ENCODE measurements around the gene AUTS2.

The AUTS2 gene

GRCh38 chr7:69818636-69819332, 220.5 kb downstream of the AUTS2 start:
- DNase-seq (ENCODE audit: low read depth in 2 of 2), result no peak

DNA sequence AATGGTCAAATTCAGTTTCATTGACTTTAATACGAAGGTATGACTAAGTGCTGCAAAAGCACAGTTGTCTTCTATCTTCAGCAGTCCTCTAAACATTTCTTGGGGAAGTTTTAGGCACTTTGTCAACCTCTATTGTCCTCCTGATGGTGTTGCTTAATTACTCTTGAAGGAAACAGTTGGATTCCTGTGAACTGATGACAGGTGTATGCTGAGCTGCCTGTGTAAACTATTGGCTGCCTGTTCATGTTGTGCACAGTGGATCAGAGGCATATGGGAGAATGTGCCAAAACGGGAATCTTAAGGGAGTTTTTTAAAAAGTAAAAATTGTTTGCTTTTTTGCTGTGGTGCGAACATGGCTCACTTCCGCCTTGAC, 221.0 kb downstream of the AUTS2 start:
- DNase-seq (ENCODE audit: low read depth in 2 of 2), result no peak

DNA sequence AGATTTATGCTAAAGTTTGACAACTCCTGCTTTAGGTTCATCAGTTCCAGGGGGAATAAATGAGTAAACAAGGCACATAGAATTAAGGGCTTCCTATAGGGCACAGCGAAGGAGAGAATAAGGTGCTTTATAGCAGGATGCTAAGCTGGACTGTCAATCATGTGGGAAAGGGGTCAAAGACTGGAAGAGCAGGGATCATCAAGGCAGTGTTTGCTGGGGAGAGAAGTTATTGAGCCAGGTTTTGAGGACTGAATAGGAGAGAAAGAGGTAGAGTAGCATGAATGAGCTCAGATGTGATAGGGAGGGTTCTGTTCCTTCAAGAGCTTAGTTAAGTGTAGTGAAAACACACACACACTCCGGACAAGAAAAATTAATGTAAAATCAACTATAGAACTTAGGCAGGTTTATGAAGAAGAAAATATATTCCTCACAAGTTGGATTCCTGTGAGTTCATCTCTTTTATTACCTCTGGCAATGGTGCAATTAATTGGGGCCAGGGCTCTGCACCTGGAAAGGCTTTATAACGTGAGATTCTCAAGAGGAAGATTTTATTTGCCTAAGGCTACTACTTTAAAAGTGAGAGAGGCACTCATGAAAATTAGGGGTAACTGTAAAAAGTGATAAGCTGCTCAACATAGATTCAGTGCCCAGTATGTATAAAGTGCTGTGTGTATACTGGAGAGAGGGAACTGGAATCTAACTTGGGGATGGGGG, 222.4 kb downstream of the AUTS2 start:
- DNase-seq (ENCODE audit: low read depth in 2 of 2), result no peak

DNA sequence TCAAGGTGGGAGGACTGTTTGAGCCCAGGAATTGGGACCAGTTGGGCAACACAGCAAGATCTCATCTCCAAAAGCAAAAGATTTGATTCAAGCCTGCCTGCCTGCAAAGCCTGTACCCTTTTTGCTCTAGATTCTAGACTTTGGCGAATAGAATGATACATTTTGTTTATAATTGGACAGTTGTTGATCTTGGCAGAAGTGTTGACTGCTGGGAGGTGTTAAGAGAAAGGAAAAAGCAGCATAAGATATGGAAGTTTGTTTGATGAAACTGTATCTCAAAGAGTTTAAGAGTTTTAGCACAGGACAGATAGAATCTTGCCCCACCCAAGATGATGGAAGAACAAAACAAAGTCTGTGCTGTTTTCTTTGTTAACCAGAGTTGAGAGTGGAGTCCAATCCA, 224.1 kb downstream of the AUTS2 start:
- DNase-seq (ENCODE audit: low read depth in 2 of 2), result no peak

DNA sequence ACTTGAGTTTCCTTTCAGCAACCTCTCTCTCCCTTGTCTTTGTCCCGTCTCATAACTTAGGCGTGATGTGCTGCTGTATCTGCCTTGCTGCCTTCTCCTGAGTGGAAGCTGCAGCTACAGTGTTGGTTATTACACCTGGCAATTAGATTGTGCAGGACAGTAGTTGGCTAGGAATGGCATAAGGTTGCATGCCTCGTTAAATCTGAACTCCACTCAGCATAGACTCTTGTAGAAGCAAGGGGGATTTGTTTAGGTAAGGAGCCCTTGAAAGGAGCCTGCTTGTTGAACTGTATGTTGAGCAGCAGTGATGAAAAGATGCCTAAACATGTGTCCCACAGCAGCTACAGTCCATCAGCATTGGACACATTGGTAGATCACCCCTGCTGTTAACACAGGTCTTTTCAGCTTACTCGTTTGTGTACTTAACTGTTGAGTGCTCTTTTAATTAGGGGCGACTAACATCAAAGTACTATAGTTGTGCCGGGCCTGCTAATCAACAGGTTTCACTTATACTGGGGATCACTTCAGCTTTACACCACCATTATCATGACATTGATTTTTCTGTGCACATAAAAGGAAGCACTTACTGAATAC, 225.0 kb downstream of the AUTS2 start:
- no peak for DNase-seq (ENCODE audit: low read depth in 2 of 2)

GRCh38 chr7:69825113-69825972, 227.1 kb downstream of the AUTS2 start:
- DNase-seq (ENCODE audit: low read depth in 2 of 2), result no peak

- no peak for DNase-seq (ENCODE audit: low read depth in 2 of 2)
These were observed 228.0 kb downstream of the AUTS2 start for GRCh38 chr7:69826283-69826682.

DNA sequence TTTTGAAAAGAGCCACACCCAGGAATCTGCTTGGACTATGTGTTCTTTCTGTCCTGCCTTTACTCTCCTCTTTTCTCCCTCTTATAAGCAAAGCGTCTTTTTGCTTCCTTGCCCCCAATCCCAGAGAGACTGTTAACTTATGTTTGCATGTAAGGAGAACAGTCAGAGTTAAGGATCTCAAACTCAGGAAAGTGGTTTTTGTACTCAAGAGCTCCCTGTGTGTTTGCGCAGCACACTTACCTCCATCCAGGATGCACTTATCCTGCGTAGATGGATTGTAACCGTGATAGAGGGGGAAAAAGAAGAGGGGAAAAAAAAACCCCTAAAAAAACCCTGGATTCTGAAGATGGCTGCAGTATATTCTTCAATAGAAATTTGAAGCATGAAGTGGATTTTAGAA, 228.9 kb downstream of the AUTS2 start:
- no peak for DNase-seq (ENCODE audit: low read depth in 2 of 2)

- DNase-seq (ENCODE audit: low read depth in 2 of 2), result no peak
These were observed 229.3 kb downstream of the AUTS2 start for GRCh38 chr7:69827558-69827957.

DNA sequence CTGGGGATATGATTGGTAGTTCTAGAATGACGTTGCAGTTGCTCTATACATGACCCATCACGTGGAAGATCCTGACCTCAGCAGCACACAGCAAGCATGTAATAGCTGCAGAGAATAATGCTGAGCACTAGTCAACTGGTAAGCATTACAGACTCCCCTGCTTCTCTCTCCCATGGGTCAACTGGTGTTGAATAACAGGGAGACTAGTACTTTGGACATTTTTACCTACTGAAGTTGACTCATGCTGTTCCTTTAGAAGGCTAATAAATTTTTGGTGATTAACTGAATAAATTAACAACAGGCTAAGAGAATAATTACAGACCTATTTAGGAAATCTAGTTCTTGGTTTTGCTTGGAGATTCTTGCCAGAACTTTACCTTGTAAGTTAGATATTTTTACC, 234.1 kb downstream of the AUTS2 start:
- no peak for DNase-seq (ENCODE audit: low read depth in 2 of 2)

GRCh38 chr7:69833964-69834363, 235.7 kb downstream of the AUTS2 start:
- no peak for DNase-seq (ENCODE audit: low read depth in 2 of 2)

DNA sequence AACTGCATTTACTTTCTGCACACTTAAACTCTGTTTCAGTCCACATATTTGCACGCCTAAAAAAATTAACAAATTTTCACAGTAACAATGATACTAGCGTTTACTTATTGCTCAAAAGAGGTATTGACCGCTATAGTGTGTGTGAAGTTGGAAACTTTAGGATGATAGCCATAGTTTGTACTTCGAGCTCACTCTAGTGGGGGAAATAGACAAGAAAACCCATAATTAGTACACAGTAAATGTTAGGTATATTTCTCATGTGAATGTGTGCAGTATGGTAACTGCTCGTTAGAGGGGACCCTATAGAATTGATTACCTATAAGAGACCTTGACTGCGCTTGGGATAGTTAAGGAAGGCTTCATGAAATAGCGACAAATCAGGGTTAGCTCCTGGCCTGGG, 238.4 kb downstream of the AUTS2 start:
- no peak for DNase-seq (ENCODE audit: low read depth in 2 of 2)

- DNase-seq (ENCODE audit: low read depth in 2 of 2), result no peak
These were observed 239.3 kb downstream of the AUTS2 start for GRCh38 chr7:69837387-69838068.

DNA sequence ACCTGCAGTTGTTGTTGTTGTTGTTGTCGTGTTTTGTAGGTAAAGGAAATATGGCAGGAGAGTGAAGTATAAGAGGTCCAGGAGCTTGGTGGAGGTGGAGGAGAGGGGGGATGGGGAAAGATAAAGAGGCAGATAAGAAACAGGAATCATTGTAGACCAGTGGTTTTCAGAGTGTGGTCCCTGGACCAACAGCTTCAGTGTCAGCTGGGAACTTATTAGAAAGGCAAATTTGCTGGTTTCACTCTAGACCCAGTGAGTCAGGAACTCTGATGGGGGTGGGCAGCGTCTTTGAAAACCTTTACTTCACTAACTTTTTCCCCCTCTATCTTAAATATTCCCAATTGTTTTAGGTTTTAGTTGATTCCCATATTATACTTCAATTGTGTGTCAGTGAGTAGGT, 241.5 kb downstream of the AUTS2 start:
- no peak for DNase-seq (ENCODE audit: low read depth in 2 of 2)

GRCh38 chr7:69840248-69840647, 242.0 kb downstream of the AUTS2 start:
- DNase-seq (ENCODE audit: low read depth in 2 of 2), result no peak

- DNase-seq (ENCODE audit: low read depth in 2 of 2), result no peak
These were observed 245.4 kb downstream of the AUTS2 start for GRCh38 chr7:69843653-69844052.

GRCh38 chr7:69844264-69844868, 246.1 kb downstream of the AUTS2 start:
- DNase-seq (ENCODE audit: low read depth in 2 of 2), result no peak

DNA sequence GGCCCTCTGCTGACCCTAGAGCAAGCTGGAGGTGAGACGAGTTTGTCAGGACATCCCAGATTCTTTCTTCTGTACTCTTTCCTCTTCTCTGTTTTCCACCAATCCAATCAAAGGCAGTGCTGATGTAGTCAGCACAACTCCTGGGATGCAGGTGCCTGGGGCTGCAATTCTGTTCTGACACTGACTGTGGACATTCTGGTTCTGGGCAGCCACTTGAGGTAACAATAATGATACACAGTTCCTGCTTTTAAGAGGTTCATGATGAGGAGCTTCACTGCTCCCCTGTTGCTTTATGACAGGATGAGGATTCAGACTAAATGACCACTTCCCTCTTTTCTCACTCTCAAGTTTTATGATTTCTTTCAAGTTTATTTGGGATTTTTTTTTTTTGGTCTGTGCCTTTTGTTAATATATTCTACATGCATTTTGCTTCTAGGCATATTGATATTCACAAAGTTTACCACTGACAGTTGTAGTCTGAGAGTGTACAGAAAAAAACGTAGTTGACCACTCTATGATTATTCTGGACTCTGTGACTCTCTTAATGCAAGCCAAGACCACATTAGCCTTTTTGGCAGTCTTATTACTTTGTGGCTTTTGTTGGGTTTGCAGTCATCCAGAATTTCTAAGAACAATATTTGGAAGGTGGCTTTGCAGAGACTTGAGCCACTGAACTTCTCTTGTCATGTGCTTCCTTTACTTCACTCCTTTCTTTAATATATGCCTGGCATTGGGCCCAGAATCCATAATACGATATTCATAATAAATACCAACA, 247.6 kb downstream of the AUTS2 start:
- no peak for DNase-seq (ENCODE audit: low read depth in 2 of 2)

DNA sequence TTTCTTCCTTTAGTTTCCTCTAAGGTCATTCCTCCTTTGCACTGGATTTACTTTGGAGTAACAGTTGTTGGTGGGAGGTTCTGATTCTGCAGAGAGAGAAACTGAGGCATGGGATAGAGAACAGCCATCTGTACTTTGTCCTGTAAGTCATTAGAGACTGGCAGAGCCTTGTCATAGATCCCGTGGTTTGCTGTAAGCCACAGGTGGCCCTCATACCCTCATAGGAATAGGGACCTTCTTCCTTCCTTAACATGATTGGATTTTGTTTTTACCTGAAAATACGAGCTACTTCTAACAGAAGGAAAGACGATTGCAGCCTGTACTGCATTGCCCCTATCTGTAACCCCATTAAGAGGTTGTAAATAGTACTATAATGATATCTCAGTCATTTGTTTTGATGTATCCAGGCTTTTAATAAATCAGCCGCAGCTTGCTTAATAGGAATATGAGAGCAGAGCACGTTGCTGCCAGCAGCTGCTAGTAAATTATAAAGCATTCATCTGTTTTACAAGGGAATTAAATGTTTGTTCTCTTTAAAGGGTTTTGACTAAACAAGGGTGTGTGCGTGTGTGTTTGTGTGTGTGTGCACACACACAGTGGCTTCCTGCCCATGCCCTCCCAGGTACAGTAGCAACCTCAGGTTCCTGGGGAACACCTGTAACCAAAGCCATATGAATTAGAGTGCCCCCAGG, 249.8 kb downstream of the AUTS2 start:
- no peak for DNase-seq (ENCODE audit: low read depth in 2 of 2)

DNA sequence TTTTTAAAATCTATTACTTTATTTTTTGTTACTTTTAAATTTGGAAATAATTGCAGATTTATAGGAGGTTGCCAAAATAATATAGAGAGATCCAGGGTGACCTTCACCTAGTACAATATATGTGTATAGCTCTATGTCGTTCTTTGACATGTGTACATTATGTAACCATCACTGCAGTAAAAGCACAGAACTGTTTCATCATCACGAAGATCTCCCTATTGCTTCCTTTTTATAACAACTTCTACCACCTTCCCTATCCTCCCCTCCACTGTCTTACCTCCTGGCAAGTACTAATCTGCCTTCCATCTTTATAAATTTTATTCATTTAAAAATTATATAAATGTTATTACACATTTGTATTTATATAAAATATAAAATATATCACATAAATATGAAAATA, 251.0 kb downstream of the AUTS2 start:
- no peak for DNase-seq (ENCODE audit: low read depth in 2 of 2)
